K562 (cell line): ENCODE results near the gene PROK2. TPM values are rescaled to one million over a fixed set of nuclear protein-coding genes. Genes with fewer than 3 reads are reported as not detected.

Experiments used
- ATAC-seq: fragments of 200-7000 bp; cut with Tn5 transposase; 3 replicates; pipeline ENCODE4 v1.9.1; 2020; ENCODE audit warnings: moderate library complexity
- BruUV-seq: library from RNA; stranded (reverse); fragments of 400-500 nt; replicated peaks from 2 replicates; lab custom pipeline; 2021; lab: Mats Ljungman, UMichigan
- CTCF ChIA-PET: fragments of 300-600 bp; formaldehyde crosslinking; extraction: SDS; loops from one replicate; lab custom pipeline; 2021; ENCODE audit warnings: low intra/inter-chr PET ratio; lab: Yijun Ruan, JAX
- POLR2A ChIA-PET: fragments of 300-600, 350-650 bp; sonication (Branson Sonifier 250); formaldehyde crosslinking; extraction: SDS; loops from one replicate; lab custom pipeline; 2021; ENCODE audit warnings: antibody characterized with exemption, inconsistent platforms; lab: Yijun Ruan, JAX
- DNase-seq, 4 experiments: peaks; one replicate each; pipeline versions ENCODE4 v3.0.0 to v3.0.0-alpha.2; 2011 to 2018; ENCODE audit warnings: low spot score in 3 of 4, mixed read lengths in 3 of 4; ENCODE audit errors: extremely low read depth in 1 of 4
- FAIRE-seq: peaks from 2 replicates; lab custom pipeline; 2011; peaks lifted over from hg19 to GRCh38; lab: Jason Lieb, UNC
- H2AFZ ChIP-seq: 2 replicates; pipeline ENCODE4 v1.6.0; 2011; ENCODE audit warnings: low read depth, low read length, control low read depth, inconsistent platforms
- H3K27ac ChIP-seq: fragments of 200-600 bp; 3 replicates; pipeline ENCODE4 v1.8.0; 2011; ENCODE audit warnings: low read depth, mild to moderate bottlenecking, control low read depth, inconsistent platforms, low read length, moderate library complexity, mixed read lengths; ENCODE audit errors: extremely low read depth
- H3K27me3 ChIP-seq, 2 experiments: fragments of 300-600 bp in 1 of 2; 2 replicates in 1 of 2; 3 replicates in 1 of 2; pipeline versions ENCODE4 v1.6.0 to v1.8.0; 2011; ENCODE audit warnings: inconsistent platforms in 2 of 2, low read length in 2 of 2, mild to moderate bottlenecking in 1 of 2, mixed read lengths in 1 of 2, moderate library complexity in 1 of 2; ENCODE audit not compliant: control insufficient read depth in 2 of 2, insufficient read depth in 2 of 2
- H3K36me3 ChIP-seq: fragments of 300-600 bp; 3 replicates; pipeline ENCODE4 v1.8.0; 2011; ENCODE audit warnings: mild to moderate bottlenecking, low read length, inconsistent platforms; ENCODE audit not compliant: control insufficient read depth, insufficient read depth
- H3K4me1 ChIP-seq, 2 experiments: fragments of 200-600 bp in 1 of 2; replicated peaks in 1 of 2; 2 replicates in 1 of 2; 3 replicates in 1 of 2; pipeline versions ENCODE4 v1.5.1 to v1.8.0; 2011; ENCODE audit warnings: inconsistent platforms in 2 of 2, low read length in 2 of 2, mild to moderate bottlenecking in 1 of 2, mixed read lengths in 1 of 2, moderate library complexity in 1 of 2; ENCODE audit not compliant: control insufficient read depth in 2 of 2, insufficient read depth in 2 of 2
- H3K4me2 ChIP-seq: 2 replicates; pipeline ENCODE4 v1.6.1; 2011; ENCODE audit warnings: low read length, control low read depth, inconsistent platforms, mixed read lengths; ENCODE audit not compliant: insufficient read depth
- H3K4me3 ChIP-seq: fragments of 200-600 bp; sonication (generic), shearing (Covaris generic); 2 replicates; pipeline ENCODE4 v1.5.1; 2016; ENCODE audit warnings: control low read depth, inconsistent platforms
- H3K79me2 ChIP-seq: fragments of 200-600 bp; 3 replicates; pipeline ENCODE4 v1.8.0; 2011; ENCODE audit warnings: low read length, inconsistent platforms; ENCODE audit not compliant: control insufficient read depth, insufficient read depth
- H3K9ac ChIP-seq, 2 experiments: 2 replicates each; pipeline versions ENCODE4 v1.6.0 to v1.6.1; 2011; ENCODE audit warnings: low read depth in 2 of 2, low read length in 2 of 2, control low read depth in 1 of 2, inconsistent platforms in 1 of 2, mild to moderate bottlenecking in 1 of 2, mixed read lengths in 1 of 2; ENCODE audit not compliant: insufficient read depth in 1 of 2
- H3K9me1 ChIP-seq: one replicate; pipeline ENCODE4 v1.6.0; 2011; ENCODE audit warnings: inconsistent platforms, mild to moderate bottlenecking, low read length, moderate library complexity; ENCODE audit not compliant: control insufficient read depth, insufficient read depth
- H3K9me3 ChIP-seq: replicated peaks from 2 replicates; pipeline ENCODE4 v1.5.1; 2011; ENCODE audit warnings: low read depth, low read length, inconsistent platforms; ENCODE audit not compliant: control insufficient read depth, insufficient read depth
- H4K20me1 ChIP-seq: replicated peaks from 2 replicates; pipeline ENCODE4 v1.6.1; 2011; ENCODE audit warnings: low read length, inconsistent platforms, mixed read lengths; ENCODE audit not compliant: control insufficient read depth, insufficient read depth
- CXXC5 ChIP-seq: fragments of 250-450 bp; sonication (Bioruptor Pico); IDR thresholded peaks from 2 replicates; pipeline ENCODE4 v1.8.0; 2022; ENCODE audit warnings: inconsistent platforms, mild to moderate bottlenecking, moderate library complexity
- FOXA3 ChIP-seq, 2 experiments: fragments of 450-650 bp in 1 of 2; sonication (generic) in 1 of 2; formaldehyde crosslinking; IDR thresholded peaks in 1 of 2; conservative IDR thresholded peaks in 1 of 2; 2 replicates each; pipeline versions ENCODE4 v1.4.0 to v1.8.0; 2020 to 2022; ENCODE audit warnings: mild to moderate bottlenecking in 2 of 2, missing genetic modification reagents in 1 of 2
- GATAD2A ChIP-seq: fragments of 450-650 bp; IDR thresholded peaks from 2 replicates; pipeline ENCODE4 v1.6.1; 2017
- HDGF ChIP-seq: fragments of 450-650 bp; IDR thresholded peaks from 2 replicates; pipeline ENCODE4 v1.6.1; 2016
- L3MBTL2 ChIP-seq: fragments of 450-650 bp; IDR thresholded peaks from 2 replicates; pipeline ENCODE4 v1.6.1; 2016; ENCODE audit warnings: mild to moderate bottlenecking, moderate library complexity
- MYBL2 ChIP-seq, 2 experiments: fragments of 450-650 bp in 1 of 2; sonication (generic) in 1 of 2; formaldehyde crosslinking in 1 of 2; IDR thresholded peaks; 2 replicates each; pipeline versions ENCODE4 v1.6.1 to v1.8.1; 2017 to 2022; ENCODE audit warnings: borderline replicate concordance in 1 of 2, inconsistent platforms in 1 of 2, low read depth in 1 of 2, mild to moderate bottlenecking in 1 of 2, missing genetic modification reagents in 1 of 2, moderate library complexity in 1 of 2
- NFE2 ChIP-seq: IDR thresholded peaks from 2 replicates; pipeline ENCODE4 v1.6.1; 2014; ENCODE audit warnings: antibody characterized with exemption, low read depth
- RBM39 ChIP-seq: fragments of 200-400 bp; formaldehyde crosslinking; optimal IDR thresholded peaks from 2 replicates; pipeline ENCODE3; 2018; ENCODE audit warnings: low read depth, low read length
- RFX5 ChIP-seq: IDR thresholded peaks from 2 replicates; pipeline ENCODE4 v1.6.1; 2011; ENCODE audit warnings: low read depth, mild to moderate bottlenecking, improper control_type of control experiment, low read length
- SMARCE1 ChIP-seq: fragments of 450-650 bp; IDR thresholded peaks from 2 replicates; pipeline ENCODE4 v1.7.1; 2016; ENCODE audit warnings: mild to moderate bottlenecking
- TFAP4 ChIP-seq: sonication (generic); formaldehyde crosslinking; IDR thresholded peaks from 2 replicates; pipeline ENCODE4 v1.8.0; 2022; ENCODE audit warnings: missing genetic modification reagents, mild to moderate bottlenecking, moderate library complexity, borderline replicate concordance
- ZBTB33 ChIP-seq: sonication (generic); formaldehyde crosslinking; IDR thresholded peaks from 2 replicates; pipeline ENCODE4 v1.8.1; 2023; ENCODE audit warnings: mild to moderate bottlenecking, missing genetic modification reagents
- ZC3H11A ChIP-seq: IDR thresholded peaks from 2 replicates; pipeline ENCODE4 v1.6.1; 2012; ENCODE audit warnings: low read depth, low read length, improper control_type of control experiment
- ZNF282 ChIP-seq: sonication (generic); formaldehyde crosslinking; IDR thresholded peaks from 2 replicates; pipeline ENCODE4 v1.8.1; 2023; ENCODE audit warnings: missing genetic modification reagents
- ZNF507 ChIP-seq: conservative IDR thresholded peaks from 2 replicates; pipeline ENCODE4 v1.6.1; 2017; ENCODE audit warnings: missing genetic modification characterization, missing compliant biosample characterization
- ZNF551 ChIP-seq: fragments of 250-450 bp; sonication (Bioruptor Pico); IDR thresholded peaks from 2 replicates; pipeline ENCODE4 v1.5.0; 2021; ENCODE audit warnings: mild to moderate bottlenecking, moderate library complexity
- WGBS: fragments of 100-300 bp; shearing (Covaris generic); methylation state at CpG from one replicate; pipeline ENCODE4 v1.1.6; 2016; ENCODE audit warnings: low coverage, mixed read lengths; ENCODE audit not compliant: insufficient coverage; ENCODE audit errors: missing lambda C conversion rate; 5-methylcytosine and 5-hydroxymethylcytosine counted together
- in situ Hi-C: fragments of 300-500 bp; cut with MboI; formaldehyde crosslinking; loops from 4 replicates; pipeline ENCODE4 v1.15.0; 2018; ENCODE audit warnings: inconsistent platforms, mixed read lengths
- intact Hi-C: fragments of 100-400 bp; cut with micrococcal nuclease; formaldehyde crosslinking; loops from 2 replicates; pipeline ENCODE4 v1.14.2; 2022
- polyA plus RNA-seq, 8 experiments: library from polyadenylated mRNA; depleted of rRNA in 4 of 8; stranded (reverse) in 5 of 8; unstranded in 3 of 8; fragments of >200 nt; fragmentation: Nextera tagmentation in 2 of 8; fragmentation: Illumina TruSeq in 1 of 8; extraction: Ambion mirVana in 2 of 8; extraction: Trizol in 1 of 8; gene quantifications; 2 replicates each; pipeline versions ENCODE4 v1.2.1 to v1.2.3, GENCODE V29; 2011 to 2014; ENCODE audit warnings: inconsistent platforms in 1 of 8, missing spikeins in 1 of 8
- total RNA-seq, 7 experiments: library from RNA; depleted of rRNA in 6 of 7; stranded (reverse); fragments of >200 nt in 6 of 7; fragmentation: Illumina TruSeq in 2 of 7; extraction: Trizol in 2 of 7; gene quantifications; 2 replicates each; pipeline versions ENCODE4 v1.2.1 to v1.2.3, GENCODE V29; 2011 to 2021; ENCODE audit warnings: low replicate concordance in 1 of 7
- TF ChIP-seq, protein P1 (sequence below): fragments of 200-800 bp; sonication (Bioruptor generic); IDR thresholded peaks from 2 replicates; pipeline ENCODE4 v1.6.1; 2017; ENCODE audit warnings: missing genetic modification characterization, missing compliant biosample characterization
- TF ChIP-seq, protein P2 (sequence below): fragments of 250-450 bp; sonication (Bioruptor Pico); IDR thresholded peaks from 2 replicates; pipeline ENCODE4 v1.5.0; 2021

PROK2 gene
- total and polyA plus RNA-seq, 9 of the 15 experiments (the other 6 are each of a cell fraction or from before 2014, with no cell fraction given) = 0.07 to 0.13 TPM; not detected in 7

GRCh38 chr3:71779674-71780377 is 5.1 kb downstream of the PROK2 start:
- intact Hi-C loops (no loop called here), in situ Hi-C loops (no loop called here)
- peak overlapping the region; percentile 51; the same call in 1 of the 3 replicates for H3K27ac ChIP-seq
- ATAC-seq = peak; percentile 54; the same call in 2 of the 3 replicates
- no peaks in the 10 kb centered on the region for H3K79me2 ChIP-seq
- no peaks in the 10 kb centered on the region for H3K9me3 ChIP-seq
- no peak overlapping the region for H3K4me3 ChIP-seq
- peak overlapping the region; percentile 81 for H2AFZ ChIP-seq
- no peaks in the 10 kb centered on the region for H4K20me1 ChIP-seq
- no peaks in the 10 kb centered on the region for H3K27me3 ChIP-seq
- no peaks in the 10 kb centered on the region for H3K36me3 ChIP-seq
- ChIA-PET CTCF (no interaction called here), POLR2A (no interaction called here)
- no TSS peak for BruUV-seq
- H3K9ac ChIP-seq = no peak overlapping the region
- no peaks in the 10 kb centered on the region for H3K9me1 ChIP-seq
- FAIRE-seq = no peak
- H3K4me1 ChIP-seq = peaks cover 0 to 21% of the 10 kb centered on the region in 2 experiments; a peak in 3 of 5 replicates
- DNase-seq = peak in 1 of 4 experiments; percentile 7
- WGBS = 31% methylated on average over 6 of the region's 6 CpGs
- H3K4me2 ChIP-seq = no peak overlapping the region
- TF ChIP-seq RBM39 (no peak), RFX5 (no peak), ZNF282 (CRISPR knock-in tag) (no peak), SMARCE1 (no peak), TFAP4 (CRISPR knock-in tag) (no peak), L3MBTL2 (no peak), MYBL2 (IDR thresholded peaks at IDR 0.05; ENCODE audit: low read depth) (no peak), MYBL2 (CRISPR knock-in tag; IDR thresholded peaks at IDR 0.05; ENCODE audit: borderline replicate concordance) (no peak), GATAD2A (no peak), ZNF507 (no peak), ZNF551 (CRISPR knock-in tag) (no peak), NFE2 (peak; percentile 57), FOXA3 (CRISPR knock-in tag; conservative IDR thresholded peaks at IDR 0.05 in 1 of 2, IDR thresholded peaks at IDR 0.05 in 1 of 2) (no peak), CXXC5 (no peak), ZC3H11A (no peak), ZBTB33 (CRISPR knock-in tag) (no peak), HDGF (no peak)
- TF ChIP-seq, protein P1, sequence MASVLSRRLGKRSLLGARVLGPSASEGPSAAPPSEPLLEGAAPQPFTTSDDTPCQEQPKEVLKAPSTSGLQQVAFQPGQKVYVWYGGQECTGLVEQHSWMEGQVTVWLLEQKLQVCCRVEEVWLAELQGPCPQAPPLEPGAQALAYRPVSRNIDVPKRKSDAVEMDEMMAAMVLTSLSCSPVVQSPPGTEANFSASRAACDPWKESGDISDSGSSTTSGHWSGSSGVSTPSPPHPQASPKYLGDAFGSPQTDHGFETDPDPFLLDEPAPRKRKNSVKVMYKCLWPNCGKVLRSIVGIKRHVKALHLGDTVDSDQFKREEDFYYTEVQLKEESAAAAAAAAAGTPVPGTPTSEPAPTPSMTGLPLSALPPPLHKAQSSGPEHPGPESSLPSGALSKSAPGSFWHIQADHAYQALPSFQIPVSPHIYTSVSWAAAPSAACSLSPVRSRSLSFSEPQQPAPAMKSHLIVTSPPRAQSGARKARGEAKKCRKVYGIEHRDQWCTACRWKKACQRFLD (CRISPR knock-in tag) = peak; percentile 50; the same call in 1 of the 2 replicates
- TF ChIP-seq, protein P2, sequence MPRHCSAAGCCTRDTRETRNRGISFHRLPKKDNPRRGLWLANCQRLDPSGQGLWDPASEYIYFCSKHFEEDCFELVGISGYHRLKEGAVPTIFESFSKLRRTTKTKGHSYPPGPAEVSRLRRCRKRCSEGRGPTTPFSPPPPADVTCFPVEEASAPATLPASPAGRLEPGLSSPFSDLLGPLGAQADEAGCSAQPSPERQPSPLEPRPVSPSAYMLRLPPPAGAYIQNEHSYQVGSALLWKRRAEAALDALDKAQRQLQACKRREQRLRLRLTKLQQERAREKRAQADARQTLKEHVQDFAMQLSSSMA = no peak
